GM19468 (cell line): ENCODE measurements around the gene RIN2.

Experiments used
- ATAC-seq: cut with Tn5 transposase; IDR thresholded peaks from one replicate; pipeline ENCODE4 v1.9.1; 2021; ENCODE audit warnings: mild to moderate bottlenecking, moderate library complexity, moderate number of reproducible peaks; ENCODE audit not compliant: unreplicated experiment; ENCODE audit errors: extremely low read depth

The RIN2 gene

DNA sequence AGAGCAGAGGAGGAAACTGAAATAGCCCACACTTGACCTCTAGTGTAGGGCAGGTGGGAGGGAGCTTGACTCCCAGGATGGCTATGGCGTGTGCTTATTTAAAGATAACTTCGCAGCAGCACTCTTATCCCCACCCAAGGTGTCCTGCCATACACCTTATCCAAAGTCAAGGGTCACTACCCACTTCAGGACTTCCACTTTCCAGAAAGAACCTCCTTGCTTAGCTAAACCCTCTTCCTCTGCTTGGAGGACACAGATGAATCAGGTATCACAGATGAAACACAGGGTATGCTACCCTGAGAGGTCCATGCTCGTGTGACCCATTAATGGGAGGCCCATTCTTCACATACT lies 2.3 kb downstream of the RIN2 start:
- no peak for ATAC-seq

DNA sequence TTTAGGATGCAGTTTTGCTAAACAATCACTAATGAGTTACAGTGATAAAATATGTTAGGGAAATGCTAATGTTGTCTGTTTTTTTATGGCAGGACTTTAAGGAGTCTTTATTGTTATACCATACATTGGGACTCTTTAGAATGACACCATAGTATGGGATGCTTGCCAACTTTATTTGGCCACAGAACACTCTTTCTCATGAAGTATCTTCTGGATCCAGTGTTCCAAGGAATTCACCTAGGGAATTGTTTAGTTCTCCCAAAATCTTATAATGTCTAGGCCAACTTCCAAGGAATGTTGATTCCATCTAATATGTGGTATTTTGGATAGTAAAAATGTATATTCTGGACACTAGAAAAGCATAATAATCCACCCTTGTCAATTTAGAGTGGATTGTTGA lies 3.3 kb downstream of the RIN2 start:
- ATAC-seq = no peak

DNA sequence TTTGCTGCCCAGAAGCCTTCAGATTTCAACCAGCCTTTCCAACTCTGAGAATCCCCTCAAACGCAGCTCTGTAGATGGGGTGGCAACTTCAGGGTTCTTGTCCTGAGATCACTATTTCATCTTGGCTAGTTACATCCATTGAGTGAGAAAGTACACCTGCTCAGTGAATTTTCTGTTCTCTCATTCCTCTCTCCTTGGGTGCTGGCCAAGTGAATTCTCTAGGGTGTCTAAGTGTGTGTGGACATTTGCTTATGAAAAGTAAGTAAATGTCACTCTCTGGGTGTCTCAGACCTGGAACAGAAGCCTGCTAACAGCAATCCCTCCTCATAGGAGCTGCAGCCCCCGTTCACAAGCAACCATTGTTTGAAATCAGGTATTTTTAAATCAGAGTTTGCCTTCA lies 3.8 kb downstream of the RIN2 start:
- ATAC-seq = no peak

DNA sequence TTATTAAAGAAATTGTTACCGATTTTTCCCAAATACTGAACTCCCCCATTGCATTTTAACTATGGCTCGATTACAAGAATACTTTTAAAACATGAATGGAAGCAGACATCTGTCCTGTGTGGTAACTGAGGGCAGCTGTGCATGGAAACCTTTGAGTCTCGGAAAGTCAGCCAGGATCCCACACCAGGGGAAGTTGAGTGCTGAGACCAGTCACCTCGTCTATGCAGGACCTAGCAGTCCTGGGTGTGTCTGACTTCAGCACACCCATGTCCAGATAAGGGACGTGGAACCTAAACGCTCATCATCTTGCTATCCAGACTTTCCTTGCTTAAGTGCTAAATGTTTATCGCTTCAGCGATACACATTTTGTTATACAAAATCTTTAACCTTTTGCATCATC lies 6.1 kb downstream of the RIN2 start:
- ATAC-seq = no peak

DNA sequence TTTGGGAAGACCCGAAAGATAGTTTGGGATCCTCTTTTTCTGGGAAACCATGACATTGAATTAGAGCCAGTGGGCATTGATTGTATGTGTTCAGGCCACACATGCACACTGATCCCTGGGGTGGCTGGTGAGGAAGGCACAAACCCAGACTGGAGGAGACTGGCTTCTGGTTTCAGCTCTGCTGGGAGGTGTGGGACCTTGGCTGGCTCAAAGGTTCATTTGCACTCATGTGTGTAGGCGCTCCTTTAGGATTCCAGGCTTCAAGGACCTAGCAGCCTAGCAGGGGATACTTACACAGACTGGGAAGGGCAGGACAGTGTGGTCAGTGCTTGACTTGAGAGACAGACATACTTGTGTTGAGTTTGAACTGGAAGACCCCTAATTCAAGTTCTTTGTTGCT lies 7.2 kb downstream of the RIN2 start:
- no peak for ATAC-seq

DNA sequence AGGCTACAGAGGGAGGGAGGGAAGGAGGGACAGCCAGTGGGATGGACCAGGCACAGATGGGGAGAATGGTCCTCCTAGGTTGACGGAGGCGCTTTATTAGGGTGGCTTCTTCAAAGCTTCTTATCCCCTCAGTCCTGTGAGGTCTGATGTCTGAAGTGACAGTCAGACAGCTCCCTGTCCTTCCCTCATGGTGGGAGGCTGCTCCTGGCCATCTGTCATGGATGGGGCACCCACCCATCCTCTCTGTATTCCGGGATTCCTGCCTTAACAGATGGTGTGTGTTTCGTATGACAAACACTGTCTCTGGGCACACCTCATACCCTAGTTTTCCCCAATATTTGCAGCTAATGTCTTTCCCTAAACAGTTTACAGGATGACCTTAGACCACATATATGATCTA lies 7.9 kb downstream of the RIN2 start:
- ATAC-seq = no peak

DNA sequence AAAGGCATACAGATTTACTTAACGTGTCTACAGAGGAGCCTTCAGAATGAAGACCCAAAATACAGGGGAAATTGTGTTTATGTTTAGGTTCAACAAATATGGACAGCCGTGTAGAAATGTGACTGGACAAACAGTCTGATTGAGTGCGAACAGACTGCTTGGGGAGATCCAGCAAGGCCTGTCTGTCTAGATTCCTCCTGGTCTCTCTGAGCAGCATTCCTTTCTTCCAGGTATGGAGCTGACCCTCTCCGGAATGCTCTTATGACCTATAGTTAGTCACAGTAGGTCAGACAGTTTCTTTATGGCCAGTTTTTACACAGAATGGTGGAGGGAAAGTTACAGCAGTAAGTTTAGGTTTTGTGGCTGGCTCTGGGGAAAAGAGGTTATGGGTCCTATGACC lies 9.0 kb downstream of the RIN2 start:
- no peak for ATAC-seq

DNA sequence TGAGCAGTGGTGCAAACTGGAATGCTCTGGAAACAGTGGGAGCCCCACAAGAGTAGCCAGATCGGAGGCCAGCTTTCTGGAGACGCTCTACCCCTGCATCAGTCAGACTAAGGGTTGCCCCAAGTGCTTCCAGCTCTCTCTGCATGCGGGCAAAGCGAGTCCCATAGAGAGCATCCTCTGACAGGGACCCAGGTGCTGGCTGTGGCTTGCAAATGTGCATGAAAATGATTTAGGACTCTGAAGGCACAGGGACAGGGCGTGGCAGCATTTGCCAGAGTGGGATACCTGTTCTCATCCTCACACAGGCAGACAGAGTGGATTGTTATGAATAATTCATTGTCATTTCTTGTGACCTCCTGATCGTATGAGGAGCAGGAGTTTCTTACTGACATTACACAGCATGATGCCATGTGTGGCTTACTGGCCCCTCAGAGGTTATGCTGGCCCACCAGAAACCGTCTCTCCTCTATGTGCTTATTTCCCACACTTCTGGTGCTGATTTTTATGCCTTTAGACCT lies 10.3 kb downstream of the RIN2 start:
- no peak for ATAC-seq

DNA sequence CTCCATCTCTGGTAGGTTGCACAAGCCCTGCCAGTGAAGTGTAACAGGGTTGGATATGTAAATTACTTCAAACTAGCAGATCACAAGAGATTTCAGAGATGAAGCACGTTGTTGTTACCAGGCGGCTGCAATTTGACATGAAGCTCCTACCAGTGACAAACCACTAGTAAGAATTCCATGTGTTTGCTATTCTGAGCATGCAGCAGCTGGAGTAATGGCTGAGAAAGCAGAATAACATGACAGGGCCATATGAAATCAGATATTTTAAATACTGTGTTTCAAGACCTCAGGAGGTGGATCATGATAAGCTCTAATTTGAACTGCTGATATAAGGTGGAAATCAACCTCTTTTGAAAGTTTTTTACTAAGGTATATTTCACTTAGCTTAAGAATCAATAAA lies 11.4 kb downstream of the RIN2 start:
- ATAC-seq = no peak

DNA sequence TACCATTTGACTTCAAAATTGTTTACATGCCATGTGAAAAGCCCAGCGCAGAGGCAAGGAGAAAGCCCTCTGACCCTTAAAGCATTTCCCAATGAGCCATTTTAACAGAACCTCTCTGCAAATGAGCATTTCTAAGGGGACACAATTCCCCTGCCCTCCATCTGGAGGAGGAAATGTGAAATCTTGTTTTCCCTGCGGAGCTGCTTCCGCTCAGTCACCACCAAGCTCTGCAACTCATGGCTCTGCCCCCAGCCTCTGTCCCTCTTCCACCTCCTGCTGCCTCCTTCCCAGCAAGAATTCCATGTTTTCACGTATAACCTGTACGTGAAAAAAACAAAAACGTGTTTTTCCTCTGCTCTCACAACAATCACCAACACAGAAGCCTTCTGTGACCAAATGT lies 12.3 kb downstream of the RIN2 start:
- ATAC-seq = no peak

DNA sequence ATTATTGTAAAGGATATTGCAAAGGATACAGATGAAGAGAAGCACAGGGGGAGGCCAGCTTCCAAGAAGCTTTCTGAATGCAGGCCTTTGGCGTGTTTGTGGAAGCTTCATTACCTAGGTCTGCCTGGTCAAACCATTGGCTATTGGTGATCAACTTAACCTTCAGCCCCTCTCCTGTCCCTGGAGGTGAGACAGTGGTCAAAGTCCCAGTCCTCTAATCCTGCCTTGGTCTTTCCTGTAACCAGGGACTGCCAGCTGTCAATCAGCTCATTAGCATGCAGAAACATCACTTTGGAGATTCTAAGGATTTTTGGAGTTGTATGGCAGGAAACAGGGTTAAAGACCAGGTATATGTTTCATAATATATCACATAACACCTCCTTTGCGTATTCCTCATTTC lies 13.0 kb downstream of the RIN2 start:
- ATAC-seq = no peak

DNA sequence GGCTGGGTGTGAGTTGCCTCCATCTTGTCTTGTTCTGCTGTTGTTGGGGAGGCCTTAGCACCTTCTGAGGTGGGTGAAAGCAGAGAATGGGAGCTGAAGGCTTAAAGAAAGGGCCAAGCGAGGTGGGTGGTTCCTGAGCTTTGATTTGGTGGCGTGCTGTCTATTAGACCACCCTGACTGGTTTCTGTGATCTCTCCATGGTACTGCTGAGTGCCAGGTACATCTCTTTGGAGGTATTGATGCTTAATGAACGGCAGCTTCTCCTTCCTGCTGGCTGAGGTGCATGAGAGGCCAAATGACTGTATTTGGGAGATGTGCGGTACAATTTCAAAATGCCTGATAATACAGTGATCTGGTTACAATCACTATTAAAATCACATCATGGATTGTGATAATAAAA lies 15.4 kb downstream of the RIN2 start:
- ATAC-seq = no peak

DNA sequence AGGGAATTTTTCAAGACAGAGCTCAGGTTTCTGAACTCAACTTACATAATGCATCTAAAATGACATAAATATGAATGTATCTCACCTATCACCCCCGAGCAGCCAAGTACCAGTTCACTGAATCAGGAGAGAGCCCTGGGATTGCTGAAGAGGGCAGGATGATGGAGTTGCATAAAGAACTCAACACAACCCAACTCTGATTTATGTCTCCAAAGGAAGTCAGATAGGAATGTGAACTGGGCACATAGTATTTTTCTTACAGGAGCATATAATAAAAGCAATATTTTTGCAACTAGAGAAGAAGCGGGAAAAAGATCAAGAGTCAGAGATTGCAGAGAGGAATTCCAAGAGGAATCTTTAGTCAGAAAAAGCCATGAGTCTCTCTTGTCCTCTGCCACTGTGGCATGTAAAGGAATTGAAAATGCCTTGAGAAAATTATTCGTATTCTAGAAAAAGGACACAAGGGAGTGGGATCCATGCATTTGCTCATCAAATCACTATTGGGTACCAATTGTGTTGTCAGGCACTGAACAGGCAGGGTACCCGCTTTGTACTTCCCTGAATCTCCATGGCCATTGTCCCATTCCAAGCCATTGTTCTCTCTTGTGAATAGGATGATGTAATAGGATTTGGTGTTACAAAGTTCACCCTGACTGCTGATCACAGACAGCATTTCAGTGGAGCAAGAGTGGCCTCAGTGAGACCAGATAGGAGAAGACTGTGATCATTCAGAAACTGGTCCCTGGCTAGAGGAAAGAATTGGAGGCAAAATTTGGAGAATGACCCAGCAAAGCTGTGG lies 16.3 kb downstream of the RIN2 start:
- no peak for ATAC-seq

DNA sequence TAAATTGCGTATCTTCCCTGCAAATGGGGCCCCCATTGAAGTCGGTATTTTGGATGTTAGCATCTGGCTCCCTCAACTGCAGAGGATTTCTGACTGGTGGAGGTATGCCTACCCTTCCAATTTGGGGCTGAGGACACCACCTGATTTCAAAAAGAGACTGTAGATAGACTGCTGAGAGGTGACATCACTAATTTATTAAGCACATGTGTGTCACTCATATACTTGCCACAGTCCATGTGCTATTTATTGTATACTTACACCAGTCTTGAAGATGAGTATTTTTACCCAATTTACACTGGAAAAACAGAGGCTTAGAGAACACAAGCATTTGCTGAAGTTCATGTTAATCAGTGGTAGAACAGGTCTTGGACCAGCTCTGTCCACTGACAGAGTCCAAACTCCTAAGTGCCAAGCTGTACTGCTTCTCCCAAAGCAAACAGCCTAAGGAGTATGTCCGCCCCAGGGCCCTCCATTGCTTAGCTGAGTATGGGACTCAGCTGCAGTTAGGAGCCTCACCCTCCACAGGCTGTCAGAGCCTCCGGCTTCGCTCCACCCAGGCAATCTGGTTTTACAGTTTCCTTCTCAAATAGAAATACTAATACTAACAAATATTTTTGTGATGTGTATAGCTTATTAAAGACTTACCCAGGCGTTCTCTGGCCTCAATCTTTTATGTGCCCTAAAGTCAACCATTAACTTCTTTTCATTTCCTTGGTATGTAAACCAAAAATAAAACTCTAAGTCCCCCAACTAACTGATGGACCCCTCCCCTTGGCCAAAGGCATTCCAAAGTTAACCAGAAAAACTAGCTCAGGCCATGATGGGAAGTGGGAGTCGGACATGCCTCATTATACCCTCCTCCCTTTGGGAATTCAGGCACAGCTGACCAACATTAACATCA lies 17.5 kb downstream of the RIN2 start:
- no peak for ATAC-seq

DNA sequence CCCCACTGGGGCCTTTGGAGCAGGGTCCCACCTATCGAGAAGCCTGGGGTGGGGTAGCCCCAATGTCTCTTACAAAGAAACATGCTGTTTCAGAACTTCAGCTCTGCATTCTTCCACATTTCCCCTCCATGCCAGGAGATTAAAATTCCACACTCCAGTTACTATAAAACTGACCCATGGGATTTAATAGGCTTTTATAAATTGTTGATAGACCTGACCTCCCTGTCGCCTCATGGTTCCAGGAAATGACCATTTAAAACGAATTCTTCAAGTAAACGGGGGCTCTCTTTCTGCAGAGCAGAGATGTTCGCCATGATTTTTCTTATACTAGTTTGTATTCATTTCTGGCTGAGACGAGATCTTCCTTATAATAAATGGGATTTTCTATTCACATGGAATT lies 19.3 kb downstream of the RIN2 start:
- no peak for ATAC-seq

DNA sequence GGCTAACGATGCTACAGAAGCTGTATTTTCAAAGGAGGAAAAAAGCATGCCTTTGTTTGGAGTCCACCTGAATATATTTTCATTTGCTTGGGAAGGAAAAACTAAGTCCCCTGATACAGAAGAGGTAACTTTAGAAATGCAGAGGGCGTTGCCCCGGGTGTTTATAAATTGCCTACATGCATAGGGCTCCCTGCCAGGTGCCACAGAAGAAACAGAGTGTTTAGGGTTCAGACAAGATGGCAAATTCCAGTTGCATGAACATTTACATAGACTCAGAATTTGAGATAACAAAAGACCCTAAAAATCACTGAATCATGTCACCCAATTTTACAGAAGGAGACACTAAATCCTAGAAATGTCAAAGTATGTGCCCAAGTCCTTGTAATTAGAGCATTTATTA lies 19.9 kb downstream of the RIN2 start:
- no peak for ATAC-seq

DNA sequence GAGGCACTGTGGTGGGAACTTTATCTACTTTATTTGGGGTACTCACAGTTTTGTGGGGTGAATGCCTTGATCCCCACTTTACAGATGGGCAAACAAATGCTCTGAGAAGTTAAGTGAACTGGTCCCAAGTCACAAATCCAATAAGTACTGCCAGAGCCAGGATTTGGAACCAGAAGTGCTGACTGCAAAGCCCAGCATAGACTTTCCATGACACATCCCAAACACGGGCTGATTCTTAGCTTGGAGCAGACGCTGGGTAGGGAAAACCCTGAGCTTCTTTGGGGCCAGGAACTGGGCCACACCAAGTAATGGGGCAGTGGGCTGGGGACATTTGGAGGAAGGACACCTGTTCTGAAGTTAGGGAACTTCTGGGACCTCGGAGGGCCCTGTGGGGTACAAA lies 20.3 kb downstream of the RIN2 start:
- ATAC-seq = no peak

DNA sequence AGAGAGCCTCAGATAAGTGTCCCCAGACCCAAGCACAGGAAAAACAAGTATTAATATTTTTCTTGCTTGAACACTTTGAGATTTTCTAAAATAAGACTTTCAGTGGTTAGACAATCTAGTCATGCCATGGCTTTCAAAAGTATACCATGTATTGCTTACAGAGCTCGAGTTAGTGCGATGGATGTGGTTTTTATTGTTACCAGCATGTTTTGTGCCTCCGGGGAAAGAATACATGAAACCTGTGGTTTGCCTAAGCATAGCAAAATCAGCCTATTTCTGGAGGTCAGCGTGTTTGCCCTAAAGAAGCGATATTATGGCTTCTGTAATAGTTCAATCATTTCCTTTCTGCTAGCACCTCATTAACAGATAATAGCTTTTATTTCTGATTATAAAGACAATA lies 21.6 kb downstream of the RIN2 start:
- peak; percentile 39 for ATAC-seq

DNA sequence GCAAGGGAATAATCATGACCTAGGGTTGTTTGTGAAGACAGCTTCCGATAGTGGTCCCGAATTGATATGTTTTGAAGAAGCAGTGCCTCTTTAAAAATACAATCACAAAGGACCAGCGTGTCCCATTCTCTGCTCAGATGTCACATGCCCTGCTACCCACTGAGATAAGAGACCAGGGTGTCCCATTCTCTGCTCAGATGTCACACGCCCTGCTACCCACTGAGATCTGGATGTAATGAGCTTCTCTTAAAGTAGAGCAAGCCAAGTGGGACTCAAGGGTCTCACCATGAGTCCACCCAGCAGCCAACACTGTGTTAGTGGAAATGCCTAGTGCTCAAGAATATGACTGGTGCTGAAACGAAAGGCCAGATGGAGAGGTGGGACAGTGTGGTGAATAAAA lies 22.2 kb downstream of the RIN2 start:
- no peak for ATAC-seq

DNA sequence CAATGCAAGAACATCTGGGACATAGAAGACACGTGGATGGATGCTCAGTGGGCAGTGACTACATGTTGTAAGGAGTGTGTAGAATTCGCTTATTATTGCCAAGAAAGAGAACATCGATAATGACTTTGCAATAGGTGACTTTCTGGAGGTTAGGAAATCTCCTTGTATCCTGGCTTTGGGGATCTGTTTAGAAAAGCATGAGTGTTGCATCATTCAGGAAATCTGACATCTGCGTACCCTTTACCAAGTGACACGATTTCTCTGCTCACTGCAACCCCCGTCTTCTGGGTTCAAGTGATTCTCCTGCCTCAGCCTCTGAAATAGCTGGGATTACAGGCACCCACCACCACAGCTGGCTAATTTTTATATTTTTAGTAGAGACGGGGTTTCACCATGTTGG lies 23.2 kb downstream of the RIN2 start:
- no peak for ATAC-seq

DNA sequence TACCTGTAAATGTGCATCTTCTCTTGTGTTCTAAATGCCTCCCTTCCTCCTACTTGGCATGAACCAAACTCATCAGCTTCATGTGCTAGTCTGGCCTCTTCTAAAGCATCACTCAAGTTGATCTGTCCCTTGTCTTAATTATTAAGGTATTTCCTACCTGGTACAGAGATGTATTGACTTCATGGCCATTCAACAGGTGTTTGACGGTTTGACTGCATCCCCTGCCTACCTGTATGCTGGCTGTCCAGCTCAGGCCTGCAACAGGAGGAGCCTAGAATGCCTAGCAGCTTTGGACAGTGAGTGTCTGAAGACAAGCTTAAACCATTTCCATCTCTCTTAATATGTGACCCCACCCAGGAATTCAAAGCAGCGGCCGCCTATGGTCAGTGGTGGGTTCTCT lies 24.6 kb downstream of the RIN2 start:
- no peak for ATAC-seq
